Neuronal stem cell (in vitro differentiated cells): Measurements from ENCODE around the gene ELOA.

ENCODE experiments used
- DNase-seq: peaks from one replicate; pipeline ENCODE4 v3.0.0-alpha.2; 2013; ENCODE audit warnings: low spot score
- H2AFZ ChIP-seq: one replicate; pipeline ENCODE4 v1.6.1; 2013; ENCODE audit warnings: mild to moderate bottlenecking, low read length, inconsistent platforms
- H2AK5ac ChIP-seq: 2 replicates; pipeline ENCODE4 v1.6.1; 2013; ENCODE audit warnings: low read depth, mild to moderate bottlenecking, inconsistent platforms, low read length, moderate library complexity, mixed read lengths
- H2BK120ac ChIP-seq: 2 replicates; pipeline ENCODE4 v1.6.1; 2013; ENCODE audit warnings: low read depth, mild to moderate bottlenecking, inconsistent platforms, low read length, moderate library complexity, mixed read lengths
- H2BK12ac ChIP-seq: one replicate; pipeline ENCODE4 v1.6.1; 2013; ENCODE audit warnings: low read length, inconsistent platforms
- H2BK15ac ChIP-seq: 2 replicates; pipeline ENCODE4 v1.6.1; 2013; ENCODE audit warnings: mild to moderate bottlenecking, low read length, inconsistent platforms, mixed read lengths
- H2BK5ac ChIP-seq: one replicate; pipeline ENCODE4 v1.6.1; 2013; ENCODE audit warnings: inconsistent platforms, mild to moderate bottlenecking, low read length, moderate library complexity
- H3K14ac ChIP-seq: one replicate; pipeline ENCODE4 v1.6.1; 2013; ENCODE audit warnings: low read length, inconsistent platforms
- H3K18ac ChIP-seq: 2 replicates; pipeline ENCODE4 v1.6.1; 2013; ENCODE audit warnings: low read length, inconsistent platforms
- H3K23ac ChIP-seq: 2 replicates; pipeline ENCODE4 v1.6.1; 2013; ENCODE audit warnings: low read depth, mild to moderate bottlenecking, mixed read lengths, low read length, inconsistent platforms; ENCODE audit not compliant: poor library complexity
- H3K27ac ChIP-seq: replicated peaks from 3 replicates; pipeline ENCODE4 v1.5.1; 2013; ENCODE audit warnings: low read length, inconsistent platforms
- H3K27me3 ChIP-seq, 3 experiments: 2 replicates each; pipeline ENCODE4 v1.6.1; 2013; ENCODE audit warnings: low read length in 3 of 3, mild to moderate bottlenecking in 2 of 3, inconsistent platforms in 1 of 3, low read depth in 1 of 3, mixed read lengths in 1 of 3, moderate library complexity in 1 of 3; ENCODE audit not compliant: control insufficient read depth in 3 of 3, insufficient read depth in 3 of 3
- H3K36me3 ChIP-seq, 2 donors: replicated peaks in 1 of 2; 2 replicates each; pipeline ENCODE4 v1.6.1; 2013; ENCODE audit warnings: low read length in 2 of 2; ENCODE audit not compliant: control insufficient read depth in 2 of 2, insufficient read depth in 2 of 2
- H3K4ac ChIP-seq: 2 replicates; pipeline ENCODE4 v1.6.1; 2013; ENCODE audit warnings: inconsistent platforms, mild to moderate bottlenecking, low read length, moderate library complexity
- H3K4me1 ChIP-seq, 2 donors: 1 replicate in 1 of 2; 2 replicates in 1 of 2; pipeline ENCODE4 v1.6.1; 2013; ENCODE audit warnings: low read length in 2 of 2, low read depth in 1 of 2; ENCODE audit not compliant: control insufficient read depth in 2 of 2, insufficient read depth in 1 of 2
- H3K4me2 ChIP-seq: one replicate; pipeline ENCODE4 v1.6.1; 2013; ENCODE audit warnings: mild to moderate bottlenecking, low read length, inconsistent platforms; ENCODE audit not compliant: insufficient read depth, poor library complexity, severe bottlenecking
- H3K4me3 ChIP-seq, 2 donors: 2 replicates each; pipeline ENCODE4 v1.5.1; 2013; ENCODE audit warnings: low read length in 2 of 2, mild to moderate bottlenecking in 2 of 2, inconsistent platforms in 1 of 2, moderate library complexity in 1 of 2
- H3K79me1 ChIP-seq: one replicate; pipeline ENCODE4 v1.6.1; 2013; ENCODE audit warnings: low read depth, mild to moderate bottlenecking, inconsistent platforms, low read length, moderate library complexity
- H3K9ac ChIP-seq: one replicate; pipeline ENCODE4 v1.6.1; 2013; ENCODE audit warnings: mild to moderate bottlenecking, low read depth, low read length, inconsistent platforms; ENCODE audit not compliant: poor library complexity
- H3K9me3 ChIP-seq, 2 donors: replicated peaks in 1 of 2; 2 replicates each; pipeline versions ENCODE3 to v1.6.1; 2013; ENCODE audit warnings: low read length in 2 of 2, mild to moderate bottlenecking in 2 of 2, inconsistent platforms in 1 of 2, low read depth in 1 of 2, mixed read lengths in 1 of 2, moderate library complexity in 1 of 2; ENCODE audit not compliant: control insufficient read depth in 2 of 2, insufficient read depth in 1 of 2
- H4K8ac ChIP-seq: one replicate; pipeline ENCODE4 v1.6.1; 2013; ENCODE audit warnings: low read depth, mild to moderate bottlenecking, inconsistent platforms, low read length, moderate library complexity
- H4K91ac ChIP-seq: one replicate; pipeline ENCODE4 v1.6.1; 2013; ENCODE audit warnings: low read length, low read depth, mild to moderate bottlenecking, inconsistent platforms; ENCODE audit not compliant: poor library complexity
- WGBS, 2 donors: extraction: QIAGEN DNeasy Blood & Tissue Kit; methylation state at CpG; one replicate each; pipeline ENCODE4 v1.1.7; 2013; ENCODE audit warnings: missing lambda C conversion rate in 2 of 2, mixed read lengths in 1 of 2; ENCODE audit not compliant: insufficient read length in 2 of 2, insufficient replicate concordance in 1 of 2; ENCODE audit errors: extremely low coverage in 2 of 2; 5-methylcytosine and 5-hydroxymethylcytosine counted together

Gene ELOA

DNA sequence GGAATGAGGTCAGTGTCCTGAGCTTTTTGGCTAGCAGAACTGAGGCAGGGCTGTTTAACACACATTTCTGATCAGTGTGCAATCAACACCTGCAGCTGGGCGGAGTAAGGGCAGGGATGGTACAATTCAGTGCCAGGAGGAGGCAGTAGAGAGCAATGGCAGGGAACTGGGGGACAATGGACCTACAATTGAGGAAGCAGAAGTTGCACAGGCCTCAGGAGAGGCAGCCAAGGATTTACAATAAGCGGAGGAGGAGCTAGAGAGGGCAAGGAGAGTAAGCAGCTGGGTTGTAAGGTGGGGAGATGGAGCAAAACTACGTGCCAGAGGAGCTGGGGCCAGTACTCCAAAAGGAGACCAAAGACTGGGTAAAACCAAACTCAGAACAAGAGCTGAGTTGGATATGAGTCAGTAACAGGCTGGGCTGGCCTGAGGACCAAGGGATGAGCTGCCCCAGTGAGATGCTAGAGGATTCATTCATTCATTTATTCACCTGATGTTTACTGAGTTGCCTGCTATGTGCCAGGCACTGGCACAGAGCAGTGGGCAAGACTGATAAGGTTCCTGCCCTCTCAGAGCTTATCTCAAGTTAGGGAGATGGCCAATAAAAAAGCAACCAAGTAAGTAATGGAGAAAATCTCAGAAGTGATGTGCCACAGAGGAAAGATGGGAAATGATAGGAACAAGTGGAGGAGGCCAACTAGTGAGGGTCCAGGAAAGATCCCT lies 67.7 kb downstream of the ELOA start:
- Histone ChIP-seq H3K4me2 (no peak overlapping the region), H2BK12ac (no peak overlapping the region), H3K9me3 (no peaks in the 10 kb centered on the region), H3K4me3 (no peak overlapping the region), H3K36me3 (peaks cover 22 to 38% of the 10 kb centered on the region in 2 donors), H2BK5ac (no peak overlapping the region), H2AFZ (no peak overlapping the region), H2BK15ac (no peak overlapping the region), H4K91ac (no peak overlapping the region), H3K27ac (no peak overlapping the region), H3K9ac (no peak overlapping the region), H3K79me1 (peaks cover 2% of the 10 kb centered on the region), H3K4me1 (peaks cover 0 to 2% of the 10 kb centered on the region in 2 donors), H3K23ac (no peak overlapping the region), H3K18ac (no peak overlapping the region), H3K14ac (no peak overlapping the region), H4K8ac (no peak overlapping the region), H3K27me3 (no peaks in the 10 kb centered on the region), H3K4ac (no peak overlapping the region), H2BK120ac (no peak overlapping the region), H2AK5ac (no peak overlapping the region)
- no CpG with 5 or more reads among the region's 3 CpGs for WGBS, 2 donors
- peak; percentile 40 for DNase-seq
